GM23338 (cell line): ENCODE results near the gene NGDN.

Source experiments
- CREB1 ChIP-seq: fragments of 250-450 bp; sonication (Bioruptor Pico); IDR thresholded peaks from 2 replicates; pipeline ENCODE4 v1.5.0; 2020; ENCODE audit warnings: low read depth, mild to moderate bottlenecking, moderate library complexity
- EZH2 ChIP-seq: fragments of 200-600 bp; sonication (generic); IDR thresholded peaks from one replicate; pipeline ENCODE4 v1.8.0; 2017; ENCODE audit warnings: antibody characterized with exemption, mild to moderate bottlenecking, low read depth; ENCODE audit not compliant: unreplicated experiment
- EZH2phosphoT487 ChIP-seq: fragments of 200-600 bp; sonication (generic); IDR thresholded peaks from one replicate; pipeline ENCODE4 v1.8.1; 2018; ENCODE audit warnings: antibody characterized with exemption; ENCODE audit not compliant: unreplicated experiment
- JUNB ChIP-seq: IDR thresholded peaks from one replicate; pipeline ENCODE4 v1.6.1; 2016; ENCODE audit warnings: antibody characterized with exemption; ENCODE audit not compliant: unreplicated experiment
- POLR2AphosphoS5 ChIP-seq: IDR thresholded peaks from 2 replicates; pipeline ENCODE4 v1.6.1; 2016; ENCODE audit warnings: antibody characterized with exemption, low read depth
- REST ChIP-seq: IDR thresholded peaks from one replicate; pipeline ENCODE4 v1.6.1; 2018; ENCODE audit warnings: antibody characterized with exemption; ENCODE audit not compliant: unreplicated experiment
- TF ChIP-seq, protein P1 (sequence below), 2 experiments: fragments of 200-600 bp in 1 of 2; sonication (generic) in 1 of 2; conservative IDR thresholded peaks; 2 replicates each; pipeline versions ENCODE4 v1.5.1 to v1.6.1; 2016 to 2017; ENCODE audit warnings: antibody characterized with exemption in 2 of 2, low read depth in 2 of 2, mild to moderate bottlenecking in 2 of 2, moderate library complexity in 1 of 2

- TF ChIP-seq, protein P1, sequence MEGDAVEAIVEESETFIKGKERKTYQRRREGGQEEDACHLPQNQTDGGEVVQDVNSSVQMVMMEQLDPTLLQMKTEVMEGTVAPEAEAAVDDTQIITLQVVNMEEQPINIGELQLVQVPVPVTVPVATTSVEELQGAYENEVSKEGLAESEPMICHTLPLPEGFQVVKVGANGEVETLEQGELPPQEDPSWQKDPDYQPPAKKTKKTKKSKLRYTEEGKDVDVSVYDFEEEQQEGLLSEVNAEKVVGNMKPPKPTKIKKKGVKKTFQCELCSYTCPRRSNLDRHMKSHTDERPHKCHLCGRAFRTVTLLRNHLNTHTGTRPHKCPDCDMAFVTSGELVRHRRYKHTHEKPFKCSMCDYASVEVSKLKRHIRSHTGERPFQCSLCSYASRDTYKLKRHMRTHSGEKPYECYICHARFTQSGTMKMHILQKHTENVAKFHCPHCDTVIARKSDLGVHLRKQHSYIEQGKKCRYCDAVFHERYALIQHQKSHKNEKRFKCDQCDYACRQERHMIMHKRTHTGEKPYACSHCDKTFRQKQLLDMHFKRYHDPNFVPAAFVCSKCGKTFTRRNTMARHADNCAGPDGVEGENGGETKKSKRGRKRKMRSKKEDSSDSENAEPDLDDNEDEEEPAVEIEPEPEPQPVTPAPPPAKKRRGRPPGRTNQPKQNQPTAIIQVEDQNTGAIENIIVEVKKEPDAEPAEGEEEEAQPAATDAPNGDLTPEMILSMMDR (conservative IDR thresholded peaks at IDR 0.05; ENCODE audit: low read depth in 2 of 2) = no peak
- TF ChIP-seq EZH2 (no peak), CREB1 (CRISPR knock-in tag) (no peak), REST (no peak), JUNB (no peak), POLR2AphosphoS5 (no peak), EZH2phosphoT487 (no peak)
These were observed 4.2 kb upstream of the NGDN start for GRCh38 chr14:23465261-23465660.
